ACC112 (cell line): Measurements from ENCODE around the gene TJP3.

Source experiments
- H2AFZ ChIP-seq: fragments of 200-600 bp; sonication (generic); one replicate; pipeline ENCODE4 v1.6.0; 2017; ENCODE audit warnings: antibody characterized with exemption, low read length; ENCODE audit not compliant: unreplicated experiment
- H3K27ac ChIP-seq: fragments of 200-600 bp; sonication (generic); 2 replicates; pipeline ENCODE4 v1.5.1; 2014; ENCODE audit warnings: low read depth, mild to moderate bottlenecking, antibody characterized with exemption, low read length, moderate library complexity
- H3K27me3 ChIP-seq: fragments of 200-600 bp; sonication (generic); 2 replicates; pipeline ENCODE4 v1.6.1; 2014; ENCODE audit warnings: mild to moderate bottlenecking, antibody characterized with exemption, low read length, moderate library complexity, mixed read lengths; ENCODE audit not compliant: insufficient read depth
- H3K36me3 ChIP-seq: fragments of 200-600 bp; sonication (generic); 2 replicates; pipeline ENCODE4 v1.6.1; 2016; ENCODE audit warnings: mild to moderate bottlenecking, antibody characterized with exemption, low read length, moderate library complexity, mixed read lengths; ENCODE audit not compliant: insufficient read depth
- H3K4me1 ChIP-seq: fragments of 200-600 bp; sonication (generic); one replicate; pipeline ENCODE4 v1.6.1; 2016; ENCODE audit warnings: low read length, mixed read lengths; ENCODE audit not compliant: insufficient read depth, unreplicated experiment, control insufficient read depth
- H3K4me3 ChIP-seq: fragments of 200-600 bp; sonication (generic); 2 replicates; pipeline ENCODE4 v1.5.1; 2014; ENCODE audit warnings: mild to moderate bottlenecking, low read depth, low read length
- H3K79me2 ChIP-seq: fragments of 200-600 bp; sonication (generic); one replicate; pipeline ENCODE4 v1.6.0; 2016; ENCODE audit warnings: low read length; ENCODE audit not compliant: control insufficient read depth, unreplicated experiment, insufficient read depth

Gene TJP3

GRCh38 chr19:3684054-3684816 lies 23.9 kb upstream of the TJP3 start:
- Histone ChIP-seq H3K27me3 (no peaks in the 10 kb centered on the region), H3K27ac (no peak overlapping the region), H3K4me1 (peaks cover 3% of the 10 kb centered on the region), H3K36me3 (peaks cover 7% of the 10 kb centered on the region; the same call in 1 of the 2 replicates), H3K4me3 (no peak overlapping the region), H3K79me2 (peaks cover 28% of the 10 kb centered on the region), H2AFZ (no peak overlapping the region)

- H3K4me3 ChIP-seq = no peak overlapping the region
- no peak overlapping the region for H3K27ac ChIP-seq
- no peak overlapping the region for H2AFZ ChIP-seq
- peaks cover 3% of the 10 kb centered on the region for H3K4me1 ChIP-seq
- H3K27me3 ChIP-seq = no peaks in the 10 kb centered on the region
- peaks cover 28% of the 10 kb centered on the region for H3K79me2 ChIP-seq
- H3K36me3 ChIP-seq = peaks cover 7% of the 10 kb centered on the region; the same call in 1 of the 2 replicates
Measured at GRCh38 chr19:3684817-3685410, 23.3 kb upstream of the TJP3 start.

GRCh38 chr19:3687393-3687773 lies 20.8 kb upstream of the TJP3 start:
- no peaks in the 10 kb centered on the region for H3K27me3 ChIP-seq
- peaks cover 7% of the 10 kb centered on the region; the same call in 1 of the 2 replicates for H3K36me3 ChIP-seq
- peaks cover 30% of the 10 kb centered on the region for H3K79me2 ChIP-seq
- peaks cover 3% of the 10 kb centered on the region for H3K4me1 ChIP-seq
- no peak overlapping the region for H3K27ac ChIP-seq
- no peak overlapping the region for H3K4me3 ChIP-seq
- H2AFZ ChIP-seq = no peak overlapping the region

- no peaks in the 10 kb centered on the region for H3K27me3 ChIP-seq
- H3K36me3 ChIP-seq = peaks cover 7% of the 10 kb centered on the region; the same call in 1 of the 2 replicates
- no peak overlapping the region for H3K27ac ChIP-seq
- H3K4me3 ChIP-seq = no peak overlapping the region
- H2AFZ ChIP-seq = no peak overlapping the region
- peaks cover 1% of the 10 kb centered on the region for H3K4me1 ChIP-seq
- peaks cover 35% of the 10 kb centered on the region for H3K79me2 ChIP-seq
Measured at GRCh38 chr19:3687774-3688706, 20.1 kb upstream of the TJP3 start.

GRCh38 chr19:3690551-3691371 lies 17.4 kb upstream of the TJP3 start:
- Histone ChIP-seq H3K27me3 (no peaks in the 10 kb centered on the region), H2AFZ (no peak overlapping the region), H3K4me3 (no peak overlapping the region), H3K79me2 (peaks cover 34% of the 10 kb centered on the region), H3K4me1 (no peaks in the 10 kb centered on the region), H3K36me3 (no peaks in the 10 kb centered on the region), H3K27ac (no peak overlapping the region)

- H3K4me1 ChIP-seq = no peaks in the 10 kb centered on the region
- H3K79me2 ChIP-seq = peaks cover 37% of the 10 kb centered on the region
- no peaks in the 10 kb centered on the region for H3K36me3 ChIP-seq
- H3K27me3 ChIP-seq = no peaks in the 10 kb centered on the region
- H3K27ac ChIP-seq = no peak overlapping the region
- H3K4me3 ChIP-seq = no peak overlapping the region
- H2AFZ ChIP-seq = no peak overlapping the region
Measured at GRCh38 chr19:3691372-3691716, 16.8 kb upstream of the TJP3 start.

GRCh38 chr19:3691726-3692125 lies 16.5 kb upstream of the TJP3 start:
- H2AFZ ChIP-seq = no peak overlapping the region
- no peaks in the 10 kb centered on the region for H3K4me1 ChIP-seq
- no peak overlapping the region for H3K27ac ChIP-seq
- H3K27me3 ChIP-seq = no peaks in the 10 kb centered on the region
- H3K79me2 ChIP-seq = peaks cover 38% of the 10 kb centered on the region
- H3K36me3 ChIP-seq = no peaks in the 10 kb centered on the region
- H3K4me3 ChIP-seq = no peak overlapping the region

GRCh38 chr19:3692141-3693024 lies 15.8 kb upstream of the TJP3 start:
- Histone ChIP-seq H2AFZ (no peak overlapping the region), H3K4me1 (no peaks in the 10 kb centered on the region), H3K36me3 (no peaks in the 10 kb centered on the region), H3K27ac (no peak overlapping the region), H3K79me2 (peaks cover 43% of the 10 kb centered on the region), H3K4me3 (no peak overlapping the region), H3K27me3 (no peaks in the 10 kb centered on the region)

GRCh38 chr19:3693025-3693925 lies 14.9 kb upstream of the TJP3 start:
- Histone ChIP-seq H3K27ac (no peak overlapping the region), H3K4me3 (no peak overlapping the region), H3K4me1 (no peaks in the 10 kb centered on the region), H3K36me3 (no peaks in the 10 kb centered on the region), H2AFZ (no peak overlapping the region), H3K27me3 (no peaks in the 10 kb centered on the region), H3K79me2 (peaks cover 48% of the 10 kb centered on the region)
